K562 (cell line): Measurements from ENCODE around the gene SELENOT. TPM values are rescaled to one million over a fixed set of nuclear protein-coding genes. Genes with fewer than 3 reads are reported as not detected.

ENCODE experiments used
- ATAC-seq: fragments of 200-7000 bp; cut with Tn5 transposase; 3 replicates; pipeline ENCODE4 v1.9.1; 2020; ENCODE audit warnings: moderate library complexity
- BruUV-seq: library from RNA; stranded (reverse); fragments of 400-500 nt; replicated peaks from 2 replicates; lab custom pipeline; 2021; lab: Mats Ljungman, UMichigan
- CTCF ChIA-PET: fragments of 300-600 bp; formaldehyde crosslinking; extraction: SDS; loops from one replicate; lab custom pipeline; 2021; ENCODE audit warnings: low intra/inter-chr PET ratio; lab: Yijun Ruan, JAX
- POLR2A ChIA-PET: fragments of 300-600, 350-650 bp; sonication (Branson Sonifier 250); formaldehyde crosslinking; extraction: SDS; loops from one replicate; lab custom pipeline; 2021; ENCODE audit warnings: antibody characterized with exemption, inconsistent platforms; lab: Yijun Ruan, JAX
- DNase-seq, 4 experiments: peaks; one replicate each; pipeline versions ENCODE4 v3.0.0 to v3.0.0-alpha.2; 2011 to 2018; ENCODE audit warnings: low spot score in 3 of 4, mixed read lengths in 3 of 4; ENCODE audit errors: extremely low read depth in 1 of 4
- FAIRE-seq: peaks from 2 replicates; lab custom pipeline; 2011; peaks lifted over from hg19 to GRCh38; lab: Jason Lieb, UNC
- H2AFZ ChIP-seq: 2 replicates; pipeline ENCODE4 v1.6.0; 2011; ENCODE audit warnings: low read depth, low read length, control low read depth, inconsistent platforms
- H3K27ac ChIP-seq: fragments of 200-600 bp; 3 replicates; pipeline ENCODE4 v1.8.0; 2011; ENCODE audit warnings: low read depth, mild to moderate bottlenecking, control low read depth, inconsistent platforms, low read length, moderate library complexity, mixed read lengths; ENCODE audit errors: extremely low read depth
- H3K27me3 ChIP-seq, 2 experiments: fragments of 300-600 bp in 1 of 2; 2 replicates in 1 of 2; 3 replicates in 1 of 2; pipeline versions ENCODE4 v1.6.0 to v1.8.0; 2011; ENCODE audit warnings: inconsistent platforms in 2 of 2, low read length in 2 of 2, mild to moderate bottlenecking in 1 of 2, mixed read lengths in 1 of 2, moderate library complexity in 1 of 2; ENCODE audit not compliant: control insufficient read depth in 2 of 2, insufficient read depth in 2 of 2
- H3K36me3 ChIP-seq: fragments of 300-600 bp; 3 replicates; pipeline ENCODE4 v1.8.0; 2011; ENCODE audit warnings: mild to moderate bottlenecking, low read length, inconsistent platforms; ENCODE audit not compliant: control insufficient read depth, insufficient read depth
- H3K4me1 ChIP-seq, 2 experiments: fragments of 200-600 bp in 1 of 2; replicated peaks in 1 of 2; 2 replicates in 1 of 2; 3 replicates in 1 of 2; pipeline versions ENCODE4 v1.5.1 to v1.8.0; 2011; ENCODE audit warnings: inconsistent platforms in 2 of 2, low read length in 2 of 2, mild to moderate bottlenecking in 1 of 2, mixed read lengths in 1 of 2, moderate library complexity in 1 of 2; ENCODE audit not compliant: control insufficient read depth in 2 of 2, insufficient read depth in 2 of 2
- H3K4me2 ChIP-seq: 2 replicates; pipeline ENCODE4 v1.6.1; 2011; ENCODE audit warnings: low read length, control low read depth, inconsistent platforms, mixed read lengths; ENCODE audit not compliant: insufficient read depth
- H3K4me3 ChIP-seq: fragments of 200-600 bp; sonication (generic), shearing (Covaris generic); 2 replicates; pipeline ENCODE4 v1.5.1; 2016; ENCODE audit warnings: control low read depth, inconsistent platforms
- H3K79me2 ChIP-seq: fragments of 200-600 bp; 3 replicates; pipeline ENCODE4 v1.8.0; 2011; ENCODE audit warnings: low read length, inconsistent platforms; ENCODE audit not compliant: control insufficient read depth, insufficient read depth
- H3K9ac ChIP-seq, 2 experiments: 2 replicates each; pipeline versions ENCODE4 v1.6.0 to v1.6.1; 2011; ENCODE audit warnings: low read depth in 2 of 2, low read length in 2 of 2, control low read depth in 1 of 2, inconsistent platforms in 1 of 2, mild to moderate bottlenecking in 1 of 2, mixed read lengths in 1 of 2; ENCODE audit not compliant: insufficient read depth in 1 of 2
- H3K9me1 ChIP-seq: one replicate; pipeline ENCODE4 v1.6.0; 2011; ENCODE audit warnings: inconsistent platforms, mild to moderate bottlenecking, low read length, moderate library complexity; ENCODE audit not compliant: control insufficient read depth, insufficient read depth
- H3K9me3 ChIP-seq: replicated peaks from 2 replicates; pipeline ENCODE4 v1.5.1; 2011; ENCODE audit warnings: low read depth, low read length, inconsistent platforms; ENCODE audit not compliant: control insufficient read depth, insufficient read depth
- H4K20me1 ChIP-seq: replicated peaks from 2 replicates; pipeline ENCODE4 v1.6.1; 2011; ENCODE audit warnings: low read length, inconsistent platforms, mixed read lengths; ENCODE audit not compliant: control insufficient read depth, insufficient read depth
- DDX20 ChIP-seq: fragments of 450-650 bp; IDR thresholded peaks from 2 replicates; pipeline ENCODE4 v1.6.1; 2016; ENCODE audit warnings: missing genetic modification characterization, low read depth, mild to moderate bottlenecking, missing compliant biosample characterization, moderate library complexity
- EHMT2 ChIP-seq: fragments of 450-650 bp; IDR thresholded peaks from 2 replicates; pipeline ENCODE4 v1.6.1; 2018; ENCODE audit warnings: antibody characterized with exemption
- FOXK1 ChIP-seq: sonication (generic); formaldehyde crosslinking; IDR thresholded peaks from 2 replicates; pipeline ENCODE4 v1.8.0; 2022; ENCODE audit warnings: missing genetic modification reagents, mild to moderate bottlenecking, borderline replicate concordance
- FOXK2 ChIP-seq, 2 experiments: fragments of 450-650 bp; IDR thresholded peaks in 1 of 2; conservative IDR thresholded peaks in 1 of 2; 2 replicates each; pipeline ENCODE4 v1.6.1; 2016; ENCODE audit warnings: low read depth in 2 of 2, mild to moderate bottlenecking in 1 of 2
- HMG20B ChIP-seq: fragments of 250-450 bp; sonication (Bioruptor Pico); IDR thresholded peaks from 2 replicates; pipeline ENCODE4 v1.5.0; 2021; ENCODE audit warnings: mild to moderate bottlenecking
- KDM5B ChIP-seq: fragments of 200-600 bp; sonication (generic); IDR thresholded peaks from 2 replicates; pipeline ENCODE4 v1.6.1; 2012; ENCODE audit warnings: low read depth, mild to moderate bottlenecking, moderate library complexity, low read length, control low read depth, inconsistent platforms; ENCODE audit not compliant: insufficient replicate concordance
- LEF1 ChIP-seq: fragments of 450-650 bp; IDR thresholded peaks from 2 replicates; pipeline ENCODE4 v1.6.1; 2016; ENCODE audit warnings: mild to moderate bottlenecking
- NCOA4 ChIP-seq: fragments of 450-650 bp; IDR thresholded peaks from 2 replicates; pipeline ENCODE4 v1.6.1; 2018; ENCODE audit warnings: mild to moderate bottlenecking; ENCODE audit not compliant: partially characterized antibody
- RBFOX2 ChIP-seq: fragments of 200-400 bp; formaldehyde crosslinking; IDR thresholded peaks from 2 replicates; pipeline ENCODE4 v1.6.1; 2017; ENCODE audit warnings: low read depth, mild to moderate bottlenecking, low read length, moderate library complexity
- SP1 ChIP-seq: sonication (generic); formaldehyde crosslinking; IDR thresholded peaks from 2 replicates; pipeline ENCODE4 v1.8.1; 2022; ENCODE audit warnings: mild to moderate bottlenecking, missing genetic modification reagents
- SRF ChIP-seq, 2 experiments: fragments of 250-450, 450-650 bp in 1 of 2; sonication (Bioruptor Pico) in 1 of 2; sonication (generic) in 1 of 2; formaldehyde crosslinking; IDR thresholded peaks; 2 replicates each; pipeline versions ENCODE4 v1.5.0 to v1.5.1; 2020 to 2022; ENCODE audit warnings: mild to moderate bottlenecking in 1 of 2, missing genetic modification reagents in 1 of 2
- ZNF316 ChIP-seq: fragments of 450-650 bp; IDR thresholded peaks from 2 replicates; pipeline ENCODE4 v1.6.1; 2016
- ZNF707 ChIP-seq: fragments of 250-450 bp; sonication (Bioruptor Pico); conservative IDR thresholded peaks from 2 replicates; pipeline ENCODE4 v1.8.0; 2022; ENCODE audit warnings: inconsistent platforms, mild to moderate bottlenecking, moderate library complexity
- WGBS: fragments of 100-300 bp; shearing (Covaris generic); methylation state at CpG from one replicate; pipeline ENCODE4 v1.1.6; 2016; ENCODE audit warnings: low coverage, mixed read lengths; ENCODE audit not compliant: insufficient coverage; ENCODE audit errors: missing lambda C conversion rate; 5-methylcytosine and 5-hydroxymethylcytosine counted together
- in situ Hi-C: fragments of 300-500 bp; cut with MboI; formaldehyde crosslinking; loops from 4 replicates; pipeline ENCODE4 v1.15.0; 2018; ENCODE audit warnings: inconsistent platforms, mixed read lengths
- intact Hi-C: fragments of 100-400 bp; cut with micrococcal nuclease; formaldehyde crosslinking; loops from 2 replicates; pipeline ENCODE4 v1.14.2; 2022
- polyA plus RNA-seq, 8 experiments: library from polyadenylated mRNA; depleted of rRNA in 4 of 8; stranded (reverse) in 5 of 8; unstranded in 3 of 8; fragments of >200 nt; fragmentation: Nextera tagmentation in 2 of 8; fragmentation: Illumina TruSeq in 1 of 8; extraction: Ambion mirVana in 2 of 8; extraction: Trizol in 1 of 8; gene quantifications; 2 replicates each; pipeline versions ENCODE4 v1.2.1 to v1.2.3, GENCODE V29; 2011 to 2014; ENCODE audit warnings: inconsistent platforms in 1 of 8, missing spikeins in 1 of 8
- total RNA-seq, 7 experiments: library from RNA; depleted of rRNA in 6 of 7; stranded (reverse); fragments of >200 nt in 6 of 7; fragmentation: Illumina TruSeq in 2 of 7; extraction: Trizol in 2 of 7; gene quantifications; 2 replicates each; pipeline versions ENCODE4 v1.2.1 to v1.2.3, GENCODE V29; 2011 to 2021; ENCODE audit warnings: low replicate concordance in 1 of 7
- TF ChIP-seq, protein P1 (sequence below): fragments of 450-650 bp; formaldehyde crosslinking; IDR thresholded peaks from 2 replicates; pipeline ENCODE4 v1.4.0; 2022; ENCODE audit warnings: missing genetic modification characterization

Gene SELENOT
- total and polyA plus RNA-seq, 9 of the 15 experiments (the other 6 are each of a cell fraction or from before 2014, with no cell fraction given), result 33.0 to 411 (median 91.9) TPM

DNA sequence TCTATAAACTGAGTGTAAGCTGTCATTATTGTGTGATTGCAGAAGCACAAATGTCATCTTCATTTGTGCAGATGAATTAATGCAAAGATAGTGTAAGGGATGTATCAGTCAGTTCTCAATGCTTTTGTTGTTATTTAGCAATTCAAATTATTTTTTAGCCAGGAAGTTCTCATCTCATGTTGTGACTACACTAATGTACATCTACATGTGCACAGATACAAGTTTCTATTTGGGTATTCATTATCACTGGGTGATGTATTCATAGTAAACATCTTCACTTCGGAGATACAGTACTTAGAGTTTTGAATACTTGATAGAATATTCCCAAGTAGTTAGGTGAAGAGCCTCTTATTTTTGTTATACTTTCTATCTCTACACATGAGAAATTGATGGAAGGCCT, 45.4 kb upstream of the SELENOT start:
- Histone ChIP-seq H3K4me3 (no peak overlapping the region), H3K9me3 (no peaks in the 10 kb centered on the region), H3K9me1 (no peaks in the 10 kb centered on the region), H3K4me1 (no peaks in the 10 kb centered on the region), H4K20me1 (0 out of 2 replicates have a peak, but pooled peaks cover 4% of the 10 kb centered on the region)
- ChIA-PET POLR2A (interaction anchor here (0.7 to 1.7 kb wide), 4 partner anchors 9 to 59 kb away, joined by 3 to 6 read pairs (median 4); no protein-coding TSS in a partner anchor), CTCF (no interaction called here)
- 71% methylated on average over 1 of the region's 1 CpG for whole genome bisulfite sequencing
- intact Hi-C loops, result no loop called here
- in situ Hi-C loops, result no loop called here
- TF ChIP-seq RBFOX2 (peak; percentile 34; the same call in 1 of the 2 replicates), HMG20B (CRISPR knock-in tag) (no peak)
- TF ChIP-seq, all 486 proteins: peak for 1
- H3K9ac ChIP-seq, result no peak overlapping the region
- no peak for DNase-seq
- no peak for FAIRE-seq
- H3K4me2 ChIP-seq, result no peak overlapping the region
- H3K36me3 ChIP-seq, result peaks cover 83% of the 10 kb centered on the region
- H3K27ac ChIP-seq, result no peak overlapping the region
- ATAC-seq, result no peak
- H2AFZ ChIP-seq, result no peak overlapping the region
- no peaks in the 10 kb centered on the region for H3K27me3 ChIP-seq
- BruUV-seq, result no TSS peak
- peaks cover 61% of the 10 kb centered on the region for H3K79me2 ChIP-seq

DNA sequence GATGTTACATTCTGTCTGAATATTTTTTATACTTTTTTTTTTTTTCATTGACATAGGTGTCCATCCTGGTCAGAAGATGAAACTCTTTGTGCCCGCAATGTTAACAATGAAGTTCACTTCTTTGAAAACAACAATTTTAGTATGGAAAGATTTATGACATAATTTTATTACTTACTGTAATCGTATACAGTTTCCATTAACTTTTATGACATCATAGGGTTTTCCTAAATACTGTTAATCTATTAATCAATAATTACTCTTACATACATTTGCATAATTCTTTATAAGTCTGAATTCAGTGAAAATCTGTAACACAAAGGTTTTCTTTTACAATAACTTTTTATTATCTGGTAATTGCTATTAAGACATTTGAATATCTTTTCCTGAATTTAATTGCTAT, 38.9 kb upstream of the SELENOT start:
- H3K4me1 ChIP-seq, result no peaks in the 10 kb centered on the region
- TF ChIP-seq ZNF316, result no peak
- no peak for TF ChIP-seq DDX20 (tag)
- no peak for TF ChIP-seq KDM5B
- no peak for TF ChIP-seq NCOA4
- no peak for TF ChIP-seq FOXK1
- TF ChIP-seq EHMT2, result no peak
- TF ChIP-seq SP1, result no peak
- TF ChIP-seq LEF1, result no peak
- TF ChIP-seq, protein P1, sequence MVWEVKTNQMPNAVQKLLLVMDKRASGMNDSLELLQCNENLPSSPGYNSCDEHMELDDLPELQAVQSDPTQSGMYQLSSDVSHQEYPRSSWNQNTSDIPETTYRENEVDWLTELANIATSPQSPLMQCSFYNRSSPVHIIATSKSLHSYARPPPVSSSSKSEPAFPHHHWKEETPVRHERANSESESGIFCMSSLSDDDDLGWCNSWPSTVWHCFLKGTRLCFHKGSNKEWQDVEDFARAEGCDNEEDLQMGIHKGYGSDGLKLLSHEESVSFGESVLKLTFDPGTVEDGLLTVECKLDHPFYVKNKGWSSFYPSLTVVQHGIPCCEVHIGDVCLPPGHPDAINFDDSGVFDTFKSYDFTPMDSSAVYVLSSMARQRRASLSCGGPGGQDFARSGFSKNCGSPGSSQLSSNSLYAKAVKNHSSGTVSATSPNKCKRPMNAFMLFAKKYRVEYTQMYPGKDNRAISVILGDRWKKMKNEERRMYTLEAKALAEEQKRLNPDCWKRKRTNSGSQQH (CRISPR knock-in tag), result no peak
- TF ChIP-seq SRF (CRISPR knock-in tag; IDR thresholded peaks at IDR 0.05), result no peak
- no peak for TF ChIP-seq ZNF707 (CRISPR knock-in tag)
- TF ChIP-seq FOXK2 (conservative IDR thresholded peaks at IDR 0.05 in 1 of 2, IDR thresholded peaks at IDR 0.05 in 1 of 2; ENCODE audit: low read depth in 2 of 2), result no peak
- TF ChIP-seq, all 486 proteins: peak for 0
- DNase-seq (no peak), FAIRE-seq (no peak), ATAC-seq (no peak)
- in situ Hi-C loops (no loop called here), intact Hi-C loops (no loop called here)
- H3K4me3 ChIP-seq, result no peak overlapping the region
- H4K20me1 ChIP-seq, result no peaks in the 10 kb centered on the region
- no peak overlapping the region for H3K27ac ChIP-seq
- BruUV-seq, result no TSS peak
- POLR2A ChIA-PET, result no interaction called here
- H3K79me2 ChIP-seq, result peaks cover 13% of the 10 kb centered on the region; the same call in 1 of the 3 replicates
- H3K9me3 ChIP-seq, result no peaks in the 10 kb centered on the region
- CTCF ChIA-PET, result no interaction called here
- 92% methylated on average over 2 of the region's 2 CpGs for WGBS
- no peak overlapping the region for H2AFZ ChIP-seq
- no peaks in the 10 kb centered on the region for H3K27me3 ChIP-seq
- H3K9ac ChIP-seq, result no peak overlapping the region
- H3K4me2 ChIP-seq, result no peak overlapping the region
- no peaks in the 10 kb centered on the region for H3K9me1 ChIP-seq
- peaks cover 88% of the 10 kb centered on the region for H3K36me3 ChIP-seq
